ENCODE results near the gene GABBR2.

GABBR2 gene

DNA sequence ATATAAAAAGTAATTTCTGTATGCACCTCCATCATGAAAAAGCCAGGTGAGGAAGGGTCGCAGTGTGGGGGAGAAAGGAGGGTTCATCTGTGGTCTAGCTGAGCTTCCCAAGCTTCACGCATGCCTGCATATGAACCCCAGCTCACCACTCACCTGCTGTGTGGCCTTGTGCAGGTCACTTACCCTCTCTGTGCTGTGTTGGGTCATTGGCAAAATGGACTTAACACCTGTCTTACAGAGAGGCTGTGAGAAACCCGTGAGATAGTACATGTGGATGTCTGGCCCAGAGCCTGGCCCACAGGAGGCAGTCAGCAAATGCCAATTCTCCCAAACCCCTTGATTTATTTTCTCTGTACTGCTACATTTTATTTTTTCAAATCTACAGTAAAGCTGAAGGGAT is 88.9 kb downstream of the GABBR2 start:
- no peak for DNase-seq

GRCh38 chr9:98615633-98616032 is 93.1 kb downstream of the GABBR2 start:
- DNase-seq: no peak

GRCh38 chr9:98614941-98615340 is 93.8 kb downstream of the GABBR2 start:
- DNase-seq: no peak

DNA sequence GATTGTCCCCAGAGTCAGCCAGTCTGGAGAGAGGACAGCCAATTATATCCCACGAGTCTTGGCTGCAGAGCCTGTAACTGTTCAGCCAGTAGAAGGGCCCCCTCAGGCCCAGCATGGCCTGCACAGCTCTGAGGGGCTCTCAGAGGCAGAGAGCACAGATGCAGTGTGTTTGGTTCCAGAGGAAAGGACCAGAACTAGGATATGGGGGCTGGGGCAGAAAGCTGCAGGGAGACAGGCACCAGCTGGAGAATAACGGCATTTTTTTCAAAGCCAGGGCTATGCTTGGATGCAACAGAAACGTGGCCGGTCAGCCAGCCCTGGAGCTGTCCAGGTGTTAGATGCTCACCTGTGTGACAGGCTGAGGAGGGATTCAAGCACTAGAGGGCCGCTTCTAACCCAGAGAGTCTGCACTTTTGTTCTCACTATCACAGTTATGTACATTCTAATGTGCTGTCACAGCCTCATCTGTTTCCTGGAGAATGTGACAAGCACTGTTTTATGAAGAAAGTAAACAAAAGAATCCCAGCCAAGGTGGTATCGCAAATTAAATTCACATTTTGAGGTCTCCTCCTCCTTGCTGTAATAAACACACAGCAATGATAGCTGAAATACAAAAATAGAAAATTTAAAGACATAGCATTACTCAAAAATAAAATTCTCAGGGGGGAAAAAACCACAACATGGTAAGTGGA is 96.5 kb downstream of the GABBR2 start:
- no peak for DNase-seq

DNA sequence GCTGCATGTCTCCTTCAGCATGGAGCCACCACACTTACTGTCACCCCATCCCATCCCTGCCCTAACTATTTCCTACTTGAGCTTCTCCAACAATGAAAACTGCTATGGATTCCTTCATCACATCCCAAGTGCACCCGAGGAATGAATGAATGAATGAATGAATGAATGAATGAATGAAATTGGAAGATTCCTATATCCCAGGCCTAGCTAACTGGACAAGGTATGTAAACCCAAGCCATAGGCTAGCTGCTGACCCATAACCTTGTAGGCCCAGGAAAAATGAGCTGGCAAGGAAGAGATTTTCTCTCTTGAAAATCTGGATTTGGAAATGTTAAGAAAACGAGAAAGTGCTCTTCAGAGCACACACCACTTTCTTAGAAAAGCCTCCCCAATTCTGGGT is 97.4 kb downstream of the GABBR2 start:
- DNase-seq: no peak

DNA sequence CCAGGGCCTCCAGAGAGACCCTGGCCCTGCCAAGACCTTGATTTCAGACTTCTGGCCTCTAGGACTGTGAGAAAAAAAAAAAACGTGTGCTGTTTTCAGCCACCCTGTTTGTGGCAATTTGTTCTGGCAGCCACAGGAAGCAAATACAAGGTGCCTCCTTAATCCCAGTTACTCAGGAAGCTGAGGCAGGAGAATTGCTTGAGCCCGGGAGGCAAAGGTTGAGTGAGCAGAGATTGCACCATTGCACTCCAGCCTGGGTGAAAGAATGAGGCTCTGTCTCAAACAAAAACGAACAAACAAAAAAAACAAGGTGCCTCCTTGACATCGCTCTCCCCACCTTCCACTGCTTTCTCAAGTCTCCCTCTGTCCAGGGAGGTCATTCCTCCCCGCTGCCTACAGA is 98.0 kb downstream of the GABBR2 start:
- DNase-seq: no peak

DNA sequence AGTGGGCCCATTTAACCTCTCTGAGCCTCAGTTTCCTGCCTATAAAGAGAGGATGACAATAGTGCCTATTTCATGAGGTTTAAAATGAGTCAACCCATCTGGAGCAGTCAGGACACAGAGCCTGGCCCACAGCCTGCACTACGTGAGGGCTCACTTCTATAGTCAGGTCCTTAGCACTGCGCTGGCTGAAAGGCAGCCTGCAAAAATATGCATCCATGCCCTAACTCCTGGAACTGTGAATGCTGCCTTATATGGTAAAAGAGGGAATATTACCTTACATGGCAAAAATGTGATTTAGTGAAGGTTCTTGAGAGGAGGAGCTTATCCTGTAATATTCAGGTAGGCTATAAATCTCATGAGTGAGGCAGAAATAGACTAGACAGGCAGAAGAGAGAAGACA is 98.5 kb downstream of the GABBR2 start:
- DNase-seq: no peak

DNA sequence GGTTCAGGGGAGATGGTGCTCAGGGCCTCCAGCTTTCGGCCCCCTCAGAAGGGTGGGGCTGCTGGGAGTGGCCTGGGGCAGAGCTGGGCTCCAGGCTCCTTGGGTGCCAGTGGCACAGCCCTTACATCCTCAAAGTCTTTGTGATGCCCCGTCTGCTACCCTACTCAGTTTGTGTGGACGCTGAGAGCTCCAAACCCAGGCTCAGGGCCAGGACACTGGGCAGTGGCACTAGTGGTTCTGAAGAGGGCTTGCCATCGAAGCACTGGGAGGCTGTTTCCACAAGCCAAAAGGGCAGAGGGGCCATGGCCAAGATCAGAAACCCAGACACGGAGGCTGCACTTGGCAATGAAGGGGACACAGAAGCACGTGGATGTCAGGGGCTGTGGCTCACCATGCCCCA is 99.1 kb downstream of the GABBR2 start:
- DNase-seq: no peak

DNA sequence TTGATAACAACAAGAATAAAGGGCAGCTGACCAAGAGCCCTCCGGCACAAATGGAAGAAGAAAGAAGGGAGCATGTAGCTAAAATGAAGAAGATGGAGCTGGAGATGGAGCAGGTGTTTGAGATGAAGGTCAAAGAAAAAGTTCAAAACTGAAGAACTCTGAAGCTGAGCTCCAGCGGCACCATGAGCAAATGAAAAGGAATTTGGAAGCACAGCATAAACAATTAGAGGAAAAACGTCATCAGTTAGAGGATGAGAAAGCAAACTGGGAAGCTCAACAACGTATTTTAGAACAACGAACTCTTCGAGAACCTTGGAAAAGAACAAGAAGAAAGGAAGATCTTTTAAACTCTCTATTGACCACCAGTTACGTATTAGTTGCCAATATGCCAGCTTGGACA is 100.9 kb downstream of the GABBR2 start:
- no peak for DNase-seq

DNA sequence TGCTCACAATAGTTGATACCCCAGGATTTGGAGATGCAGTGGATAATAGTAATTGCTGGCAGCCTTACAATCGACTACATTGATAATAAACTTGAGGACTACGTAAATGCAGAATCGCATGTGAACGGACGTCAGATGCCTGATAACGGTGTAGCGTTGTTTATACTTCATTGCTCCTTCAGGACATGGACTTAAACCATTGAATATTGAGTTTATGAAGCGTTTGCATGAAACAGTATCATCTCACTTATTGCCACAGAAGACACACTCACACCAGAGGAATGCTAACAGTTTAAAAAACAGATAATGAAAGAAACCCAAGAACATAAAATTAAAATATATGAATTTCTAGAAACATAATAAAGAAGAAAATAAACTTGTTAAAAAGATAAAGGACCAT is 101.6 kb downstream of the GABBR2 start:
- no peak for DNase-seq

DNA sequence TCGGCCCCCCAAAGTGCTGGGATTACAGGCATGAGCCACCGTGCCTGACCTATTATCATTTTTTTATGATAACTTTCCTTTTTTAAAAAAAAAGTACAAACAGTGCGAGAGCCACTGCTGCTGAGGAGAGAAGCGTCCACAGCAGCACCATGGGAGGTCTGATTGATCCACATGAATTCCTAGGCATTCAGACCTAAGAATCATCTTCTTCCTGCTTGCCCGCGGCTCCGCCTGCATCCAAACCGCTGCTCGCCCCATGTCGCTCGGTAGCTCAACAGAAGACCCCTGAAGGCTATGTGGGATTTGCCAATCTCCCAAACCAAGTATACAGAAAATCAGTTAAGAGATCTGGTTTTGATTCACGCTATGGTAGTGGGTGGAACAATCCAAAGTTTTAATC is 102.0 kb downstream of the GABBR2 start:
- no peak for DNase-seq

- no peak for DNase-seq
Measured at GRCh38 chr9:98605116-98605515, 103.6 kb downstream of the GABBR2 start.

- DNase-seq: no peak
Measured at GRCh38 chr9:98603821-98604383, 104.8 kb downstream of the GABBR2 start.

- DNase-seq: no peak
Measured at GRCh38 chr9:98602839-98603500, 105.8 kb downstream of the GABBR2 start.

DNA sequence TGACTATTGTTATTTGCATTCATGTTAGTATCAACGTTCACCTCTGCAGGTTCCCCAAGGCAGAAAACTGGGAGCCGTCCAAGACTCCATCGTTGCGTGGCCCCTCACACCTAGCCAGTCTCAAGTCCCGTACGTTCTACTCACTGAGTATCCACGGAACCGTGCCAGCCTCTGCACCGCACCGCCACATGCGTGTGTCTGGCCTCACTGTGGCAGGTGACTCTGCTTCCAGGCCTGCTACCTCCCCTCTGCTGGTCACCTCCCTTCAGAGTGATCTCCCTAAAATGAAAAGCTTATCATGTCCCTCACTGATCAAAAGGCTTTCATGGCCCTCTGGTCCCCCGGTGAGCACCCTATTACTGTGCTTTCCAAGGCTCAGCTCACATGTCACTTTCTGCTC is 108.1 kb downstream of the GABBR2 start:
- DNase-seq: no peak

DNA sequence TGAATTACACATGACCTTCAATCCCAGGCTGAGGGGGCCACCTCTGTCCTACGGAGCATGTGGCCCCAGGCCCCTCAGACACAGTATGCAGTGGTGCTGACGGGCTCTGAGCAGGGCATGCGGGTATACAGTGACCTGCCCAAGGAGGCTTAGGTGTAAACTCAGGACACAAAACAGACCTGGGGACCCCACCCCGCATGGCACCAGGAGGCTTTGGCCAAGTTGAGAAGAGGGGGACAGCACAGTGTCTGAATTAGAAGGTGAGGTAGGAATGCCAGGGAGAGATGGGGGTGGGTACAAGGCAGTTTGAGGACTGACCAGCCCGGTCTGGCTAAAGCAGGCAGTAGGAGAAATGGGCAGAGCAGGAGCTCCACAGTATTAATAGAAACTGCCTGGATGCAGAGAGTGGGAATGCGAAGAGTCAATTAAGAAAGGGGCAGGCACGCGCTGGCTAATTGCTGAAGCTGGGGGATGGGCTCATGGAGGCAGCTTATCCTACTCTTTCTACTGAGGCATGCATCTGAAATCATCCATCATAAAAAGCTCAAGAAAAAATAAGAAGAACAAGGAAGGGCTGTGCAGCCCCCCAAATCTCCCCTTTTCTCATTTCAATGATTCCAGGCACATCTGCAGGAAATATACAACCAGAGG is 109.0 kb downstream of the GABBR2 start:
- DNase-seq: no peak

GRCh38 chr9:98598861-98599260 is 109.9 kb downstream of the GABBR2 start:
- no peak for DNase-seq

GRCh38 chr9:98597236-98597771 is 111.4 kb downstream of the GABBR2 start:
- DNase-seq: no peak

DNA sequence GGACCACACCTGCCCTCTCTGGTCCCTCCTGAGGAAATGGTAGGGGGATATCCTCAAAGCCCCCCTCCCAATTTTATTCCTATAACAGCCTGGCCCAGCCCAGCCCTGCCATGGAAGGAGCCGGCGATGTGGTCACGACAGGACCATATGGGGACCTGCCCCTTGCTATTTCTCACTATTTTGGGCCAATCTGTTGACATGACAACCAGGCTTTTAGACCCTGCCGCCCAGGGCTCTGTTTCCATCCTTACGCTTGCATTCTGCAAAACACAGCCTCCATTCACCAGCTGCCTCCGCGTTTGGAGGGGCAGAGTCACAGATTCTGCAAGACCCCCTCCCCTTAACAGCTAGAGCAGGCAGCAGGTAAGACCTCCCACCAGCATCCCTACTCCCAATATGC is 112.2 kb downstream of the GABBR2 start:
- DNase-seq: no peak

DNA sequence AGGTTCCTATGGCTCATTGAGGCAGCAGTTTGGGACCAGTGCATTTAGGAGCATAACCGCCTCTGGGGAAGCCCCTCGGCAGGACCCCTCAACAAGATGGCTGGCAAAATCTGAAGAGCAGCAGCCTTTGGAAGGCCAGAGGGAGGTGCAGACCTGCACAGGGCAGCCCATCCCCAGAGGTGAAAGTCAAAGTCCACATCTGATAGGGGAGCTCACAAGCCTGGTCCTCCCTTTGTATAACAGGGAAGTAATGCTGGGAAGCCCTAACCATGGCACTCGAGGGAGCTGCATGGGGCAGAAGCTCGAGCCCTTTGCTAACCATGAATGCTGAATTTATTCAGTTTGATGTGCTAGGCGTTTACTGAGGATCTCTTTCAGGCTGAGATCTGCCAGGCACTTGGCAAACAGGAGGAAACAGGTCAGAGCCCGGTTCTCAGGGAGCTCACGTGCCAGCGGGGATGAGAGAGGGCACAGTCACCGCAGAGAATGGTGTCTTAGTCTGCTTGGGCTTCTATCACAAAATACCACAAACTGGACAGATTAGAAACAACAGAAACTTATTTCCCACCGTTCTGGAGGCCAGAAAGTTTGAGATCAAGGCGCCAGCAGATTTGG is 114.1 kb downstream of the GABBR2 start:
- no peak for DNase-seq

DNA sequence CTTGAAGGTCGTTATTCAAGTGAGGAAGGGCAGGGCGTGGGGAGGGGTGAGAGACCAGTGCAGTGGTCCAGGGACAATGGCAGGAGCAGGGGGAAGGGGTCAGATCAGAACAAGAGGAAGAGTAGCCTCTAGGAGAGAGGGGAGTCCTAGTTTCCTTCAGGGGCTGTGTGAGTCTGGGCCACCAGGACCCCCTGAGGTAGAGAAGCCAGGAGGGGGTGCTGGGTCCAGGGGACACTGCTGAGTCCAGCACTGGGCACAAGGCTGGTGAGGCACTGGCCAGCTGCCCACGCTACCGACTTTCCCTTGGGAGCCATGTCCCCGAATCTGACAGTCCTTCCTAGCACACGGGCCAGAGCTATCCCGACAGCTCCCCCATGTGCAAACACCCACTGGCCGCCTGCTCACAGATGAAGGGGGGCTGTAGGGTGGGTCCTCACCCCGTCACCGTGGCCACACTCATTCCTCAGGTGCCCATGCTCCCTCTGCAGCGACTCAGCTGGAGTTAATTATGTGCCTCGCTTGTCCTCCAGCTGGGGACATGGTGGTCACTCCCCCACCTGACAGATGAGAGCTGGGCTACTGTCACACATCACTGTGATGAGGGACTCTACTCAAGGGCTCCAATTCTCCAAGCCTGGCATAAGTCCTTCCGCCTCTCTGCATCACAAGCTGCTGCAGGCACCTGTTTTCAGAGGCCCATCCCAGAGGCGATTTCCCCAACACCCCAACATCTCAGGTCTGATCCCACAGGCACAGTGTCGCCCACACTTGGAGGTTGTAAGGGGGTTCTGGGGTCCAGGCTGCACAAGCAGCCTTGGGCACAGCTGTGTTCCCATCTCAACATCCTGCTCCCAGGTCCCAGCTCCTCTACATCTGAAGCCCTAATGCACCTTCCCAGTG is 115.1 kb downstream of the GABBR2 start:
- no peak for DNase-seq

DNA sequence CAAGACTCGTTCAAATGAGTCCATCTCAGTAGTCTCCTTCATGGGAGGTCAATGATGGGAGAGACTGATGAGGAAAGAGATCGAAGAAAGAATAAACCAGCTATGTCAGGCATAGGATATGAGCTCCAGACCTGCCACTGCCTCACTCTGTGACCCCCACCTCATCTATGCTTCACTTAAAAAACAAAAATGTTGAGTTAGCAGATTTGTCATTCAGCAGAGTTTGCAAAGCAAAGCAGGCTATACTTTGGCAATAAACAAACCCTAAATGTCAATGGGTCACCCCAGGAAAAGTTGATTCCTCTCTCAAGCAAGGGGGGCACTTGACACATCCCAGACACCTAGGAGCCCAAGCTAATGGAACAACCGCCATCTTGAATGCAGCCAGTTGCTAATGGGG is 117.0 kb downstream of the GABBR2 start:
- no peak for DNase-seq

Data from activated CD8-positive, alpha-beta memory T cell treated with anti-CD3 and anti-CD28 coated beads for 24 hours (primary cell).